Measurements from ENCODE around the gene CBX2. TPM values are rescaled to one million over a fixed set of nuclear protein-coding genes. Genes with fewer than 3 reads are reported as not detected.

Gene CBX2
- polyA plus RNA-seq, 2 of the 4 experiments (the other 2 are of a cell fraction): 7.4 to 16.4 TPM

- no peak for TF ChIP-seq RNF2 (IDR thresholded peaks at IDR 0.05; ENCODE audit: borderline replicate concordance, low read depth)
- TF ChIP-seq FOSL2 (IDR thresholded peaks at IDR 0.05): no peak
- TF ChIP-seq FOSL2 (CRISPR knock-in tag; IDR thresholded peaks at IDR 0.05): no peak
- TF ChIP-seq ESRRA (IDR thresholded peaks at IDR 0.05; ENCODE audit: borderline replicate concordance, low read length): no peak
- TF ChIP-seq ZFP36 (IDR thresholded peaks at IDR 0.05; ENCODE audit: borderline replicate concordance, partially characterized antibody): no peak
- no peak for TF ChIP-seq BCL3 (IDR thresholded peaks at IDR 0.05)
- no peak for TF ChIP-seq PBX3 (IDR thresholded peaks at IDR 0.05)
- TF ChIP-seq E2F6 (IDR thresholded peaks at IDR 0.05; ENCODE audit: borderline replicate concordance, low read depth): no peak
Observed at GRCh38 chr17:79803421-79803996, 25.6 kb downstream of the CBX2 start (continued).

GRCh38 chr17:79803997-79804855 is 26.3 kb downstream of the CBX2 start:
- no peak for FAIRE-seq
- no peak overlapping the region for H3K4me3 ChIP-seq
- no peak for ATAC-seq
- TF ChIP-seq EP300 (IDR thresholded peaks at IDR 0.05) (no peak), CBX8 (IDR thresholded peaks at IDR 0.05) (no peak), REST (IDR thresholded peaks at IDR 0.05) (no peak), FOXS1 (CRISPR knock-in tag; IDR thresholded peaks at IDR 0.05) (no peak), JUN (IDR thresholded peaks at IDR 0.05) (no peak), BHLHE40 (IDR thresholded peaks at IDR 0.05; ENCODE audit: low read depth, low read length) (no peak), HOXA7 (CRISPR knock-in tag; IDR thresholded peaks at IDR 0.05) (no peak), HEYL (CRISPR knock-in tag; IDR thresholded peaks at IDR 0.05) (no peak), ZSCAN20 (CRISPR knock-in tag; IDR thresholded peaks at IDR 0.05) (no peak), MYC (IDR thresholded peaks at IDR 0.05; ENCODE audit: borderline replicate concordance, low read length) (no peak), FOSL2 (IDR thresholded peaks at IDR 0.05) (no peak), FOSL2 (CRISPR knock-in tag; IDR thresholded peaks at IDR 0.05) (no peak)
- no peak overlapping the region for H3K27ac ChIP-seq
- ChIA-PET POLR2A (interaction anchor here (0.5 kb wide), 1 partner anchor 35 kb away, joined by 3 read pairs; the partner anchor contains the start of gene CBX4), CTCF (interaction anchor here (1.1 to 39.8 kb wide), 8 partner anchors 4 to 297 kb away, joined by 3 to 1281 read pairs (median 64); partner anchors contain the start of genes CBX4, CBX8 and GAA)
- no peaks in the 10 kb centered on the region for H3K9me3 ChIP-seq
- no peak for DNase-seq (ENCODE audit: low read depth in 1 of 2, low spot score in 1 of 2)
- H3K4me1 ChIP-seq: peaks cover 5% of the 10 kb centered on the region
- WGBS (ENCODE audit: missing lambda C conversion rate): 76% methylated on average over 75 of the region's 76 CpGs
- H3K4me2 ChIP-seq: no peak overlapping the region
